Activated B cell treated with CpG ODN at 0.5 μM for 24 hours (primary cell): ENCODE measurements around the gene CRTC3. TPM values are rescaled to one million over a fixed set of nuclear protein-coding genes. Genes with fewer than 3 reads are reported as not detected.

ENCODE experiments used
- ATAC-seq: fragments of 200-7000 bp; cut with Tn5 transposase; one replicate; pipeline ENCODE4 v1.10.0; 2021; ENCODE audit warnings: low read depth, mild to moderate bottlenecking, moderate library complexity
- CTCF ChIA-PET: fragments of 350-600 bp; sonication (Branson Sonifier 250); formaldehyde crosslinking; loops from one replicate; lab custom pipeline; 2021; ENCODE audit warnings: antibody characterized with exemption; lab: Charles Lee
- POLR2A ChIA-PET: fragments of 350-600 bp; sonication (Branson Sonifier 250); formaldehyde crosslinking; loops from one replicate; lab custom pipeline; 2021; ENCODE audit warnings: antibody characterized with exemption; lab: Charles Lee
- DNase-seq: peaks from one replicate; pipeline ENCODE4 v3.0.0; 2022
- H3K27ac Mint-ChIP-seq: one replicate; pipeline ENCODE4 v1.8.0; 2020; ENCODE audit warnings: mixed read lengths
- H3K27me3 Mint-ChIP-seq: one replicate; pipeline ENCODE4 v1.8.0; 2021; ENCODE audit warnings: mixed read lengths
- H3K36me3 Mint-ChIP-seq: one replicate; pipeline ENCODE4 v1.8.0; 2021; ENCODE audit warnings: low read depth, mixed read lengths
- H3K4me1 Mint-ChIP-seq: one replicate; pipeline ENCODE4 v1.8.0; 2021; ENCODE audit warnings: mixed read lengths
- H3K4me3 Mint-ChIP-seq: one replicate; pipeline ENCODE4 v1.8.0; 2020; ENCODE audit warnings: mild to moderate bottlenecking, mixed read lengths
- H3K9me3 Mint-ChIP-seq: one replicate; pipeline ENCODE4 v1.8.0; 2020; ENCODE audit warnings: mixed read lengths
- intact Hi-C: fragments of 100-400 bp; cut with micrococcal nuclease; formaldehyde crosslinking; loops from one replicate; pipeline ENCODE4 v1.15.1; 2024
- total RNA-seq: library from RNA; stranded (reverse); gene quantifications from 2 replicates; pipeline ENCODE4 v1.2.3, GENCODE V29; 2022
- TF ChIP-seq, protein P1 (sequence below): fragments of 200-600 bp; IDR thresholded peaks from one replicate; pipeline ENCODE4 v1.8.0; 2022; ENCODE audit warnings: antibody characterized with exemption, mild to moderate bottlenecking

Gene CRTC3
- total RNA-seq, 1 donor from 2014 or later = 65.0 TPM

DNA sequence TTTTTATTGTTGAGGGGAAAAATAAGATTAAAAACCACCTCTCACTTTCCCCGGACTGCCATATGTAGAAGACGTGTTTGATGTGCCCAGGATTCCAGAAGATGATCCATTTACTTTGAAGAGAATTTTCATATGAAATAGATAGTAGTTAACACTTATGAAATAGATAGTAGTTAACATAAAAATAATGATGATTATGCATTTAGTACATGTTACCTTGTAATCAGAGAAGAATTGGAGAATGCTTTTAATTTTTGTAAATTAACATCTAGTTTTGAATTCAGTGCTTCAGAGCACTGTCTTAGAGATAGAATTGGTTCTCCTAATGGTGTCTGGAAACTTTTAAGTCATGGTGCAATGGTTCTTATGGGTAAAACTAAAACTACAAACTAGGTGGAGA is 46.1 kb upstream of the CRTC3 start:
- H3K27ac Mint-ChIP-seq = no peak overlapping the region
- H3K36me3 Mint-ChIP-seq = peaks cover 87% of the 10 kb centered on the region
- no peaks in the 10 kb centered on the region for H3K9me3 Mint-ChIP-seq
- H3K27me3 Mint-ChIP-seq = no peaks in the 10 kb centered on the region
- no peak for ATAC-seq
- ChIA-PET CTCF (interaction anchor here (2.2 to 7.7 kb wide), 4 partner anchors 114 to 402 kb away, joined by 10 to 77 read pairs (median 26); no protein-coding TSS in a partner anchor), POLR2A (no interaction called here)
- TF ChIP-seq, protein P1, sequence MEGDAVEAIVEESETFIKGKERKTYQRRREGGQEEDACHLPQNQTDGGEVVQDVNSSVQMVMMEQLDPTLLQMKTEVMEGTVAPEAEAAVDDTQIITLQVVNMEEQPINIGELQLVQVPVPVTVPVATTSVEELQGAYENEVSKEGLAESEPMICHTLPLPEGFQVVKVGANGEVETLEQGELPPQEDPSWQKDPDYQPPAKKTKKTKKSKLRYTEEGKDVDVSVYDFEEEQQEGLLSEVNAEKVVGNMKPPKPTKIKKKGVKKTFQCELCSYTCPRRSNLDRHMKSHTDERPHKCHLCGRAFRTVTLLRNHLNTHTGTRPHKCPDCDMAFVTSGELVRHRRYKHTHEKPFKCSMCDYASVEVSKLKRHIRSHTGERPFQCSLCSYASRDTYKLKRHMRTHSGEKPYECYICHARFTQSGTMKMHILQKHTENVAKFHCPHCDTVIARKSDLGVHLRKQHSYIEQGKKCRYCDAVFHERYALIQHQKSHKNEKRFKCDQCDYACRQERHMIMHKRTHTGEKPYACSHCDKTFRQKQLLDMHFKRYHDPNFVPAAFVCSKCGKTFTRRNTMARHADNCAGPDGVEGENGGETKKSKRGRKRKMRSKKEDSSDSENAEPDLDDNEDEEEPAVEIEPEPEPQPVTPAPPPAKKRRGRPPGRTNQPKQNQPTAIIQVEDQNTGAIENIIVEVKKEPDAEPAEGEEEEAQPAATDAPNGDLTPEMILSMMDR = no peak
- no peak for DNase-seq
- intact Hi-C loops = loop anchor here (10.0 kb wide), 1 partner anchor 211 kb away; no protein-coding TSS in a partner anchor
- no peak overlapping the region for H3K4me3 Mint-ChIP-seq
- H3K4me1 Mint-ChIP-seq = peaks cover 37% of the 10 kb centered on the region

GRCh38 chr15:90487186-90487585 is 42.5 kb upstream of the CRTC3 start:
- DNase-seq (no peak), ATAC-seq (no peak)
- Mint-ChIP-seq H3K4me3 (no peak overlapping the region), H3K9me3 (no peaks in the 10 kb centered on the region), H3K27ac (no peak overlapping the region), H3K36me3 (peaks cover 92% of the 10 kb centered on the region), H3K4me1 (peaks cover 5% of the 10 kb centered on the region), H3K27me3 (no peaks in the 10 kb centered on the region)
- intact Hi-C loops = loop anchor here (10.0 kb wide), 1 partner anchor 208 kb away; no protein-coding TSS in a partner anchor
- CTCF ChIA-PET = interaction anchor here (1.2 kb wide), 1 partner anchor 10 kb away, joined by 3 read pairs; no protein-coding TSS in a partner anchor
- POLR2A ChIA-PET = no interaction called here
- TF ChIP-seq, protein P1 = no peak

GRCh38 chr15:90489514-90489913 is 40.2 kb upstream of the CRTC3 start:
- no peaks in the 10 kb centered on the region for H3K4me1 Mint-ChIP-seq
- POLR2A ChIA-PET = interaction anchor here (0.5 to 0.6 kb wide), 2 partner anchors 120 to 256 kb away, joined by 3 to 4 read pairs; partner anchors contain the start of gene CIB1
- CTCF ChIA-PET = interaction anchor here (1.2 kb wide), 1 partner anchor 114 kb away, joined by 3 read pairs; no protein-coding TSS in a partner anchor
- TF ChIP-seq, protein P1 = no peak
- no peaks in the 10 kb centered on the region for H3K9me3 Mint-ChIP-seq
- no peak for DNase-seq
- intact Hi-C loops = loop anchor here (10.0 kb wide), 1 partner anchor 205 kb away; no protein-coding TSS in a partner anchor
- no peak for ATAC-seq
- no peak overlapping the region for H3K4me3 Mint-ChIP-seq
- H3K27me3 Mint-ChIP-seq = no peaks in the 10 kb centered on the region
- peaks cover 92% of the 10 kb centered on the region for H3K36me3 Mint-ChIP-seq
- no peak overlapping the region for H3K27ac Mint-ChIP-seq

DNA sequence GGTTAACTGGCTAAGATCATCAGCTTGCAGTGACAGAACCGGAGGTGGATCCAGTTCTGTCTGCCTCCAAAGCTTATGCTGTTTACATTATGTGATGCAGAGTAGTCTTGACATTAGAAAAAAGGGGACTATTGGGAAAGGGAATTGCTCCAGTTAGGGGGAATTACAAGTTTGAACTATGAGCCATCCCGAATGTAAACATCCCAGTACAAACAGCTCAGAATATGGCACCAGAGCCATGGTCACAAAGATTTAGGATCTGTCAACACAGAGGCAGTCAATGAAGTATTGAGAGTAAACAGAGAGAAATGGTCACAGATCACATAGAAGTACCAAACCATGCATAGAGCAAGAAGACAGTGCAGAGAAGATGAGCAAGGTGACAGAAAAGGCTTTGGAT is 39.8 kb upstream of the CRTC3 start:
- ATAC-seq (no peak), DNase-seq (no peak)
- Mint-ChIP-seq H3K4me1 (no peaks in the 10 kb centered on the region), H3K27ac (no peak overlapping the region), H3K36me3 (peaks cover 90% of the 10 kb centered on the region), H3K9me3 (no peaks in the 10 kb centered on the region), H3K27me3 (no peaks in the 10 kb centered on the region), H3K4me3 (no peak overlapping the region)
- CTCF ChIA-PET = interaction anchor here (1.2 kb wide), 1 partner anchor 113 kb away, joined by 3 read pairs; no protein-coding TSS in a partner anchor
- intact Hi-C loops = loop anchor here (5.0 to 10.0 kb wide), 3 partner anchors 45 to 205 kb away; no protein-coding TSS in a partner anchor
- POLR2A ChIA-PET = interaction anchor here (0.5 to 0.6 kb wide), 2 partner anchors 120 to 256 kb away, joined by 3 to 4 read pairs; partner anchors contain the start of gene CIB1
- TF ChIP-seq, protein P1 = no peak

GRCh38 chr15:90493647-90494046 is 36.1 kb upstream of the CRTC3 start:
- no peak for DNase-seq
- H3K27ac Mint-ChIP-seq = no peak overlapping the region
- peaks cover 87% of the 10 kb centered on the region for H3K36me3 Mint-ChIP-seq
- no peak for ATAC-seq
- no peak overlapping the region for H3K4me3 Mint-ChIP-seq
- intact Hi-C loops = loop anchor here (5.0 to 10.0 kb wide), 2 partner anchors 49 to 104 kb away; no protein-coding TSS in a partner anchor
- H3K9me3 Mint-ChIP-seq = no peaks in the 10 kb centered on the region
- CTCF ChIA-PET = no interaction called here
- no peaks in the 10 kb centered on the region for H3K27me3 Mint-ChIP-seq
- POLR2A ChIA-PET = no interaction called here
- TF ChIP-seq, protein P1 = no peak
- H3K4me1 Mint-ChIP-seq = no peaks in the 10 kb centered on the region
